GM21390 (cell line): ENCODE measurements around the gene OR6B2.
A peak's percentile ranks its signal among the peaks of the same experiment; 100 is the strongest.

Experiments
- ATAC-seq: cut with Tn5 transposase; IDR thresholded peaks from one replicate; pipeline ENCODE4 v1.9.1; 2021; ENCODE audit not compliant: unreplicated experiment

Gene OR6B2

GRCh38 chr2:240042740-240043139 lies 12.5 kb upstream of the OR6B2 start:
- no peak for ATAC-seq

GRCh38 chr2:240041363-240041762 lies 11.1 kb upstream of the OR6B2 start:
- no peak for ATAC-seq

GRCh38 chr2:240037358-240037757 lies 7.1 kb upstream of the OR6B2 start:
- ATAC-seq = no peak

- no peak for ATAC-seq
Measured at GRCh38 chr2:240033330-240033678, 3.1 kb upstream of the OR6B2 start.

GRCh38 chr2:240032406-240033329 lies 2.4 kb upstream of the OR6B2 start:
- no peak for ATAC-seq

- peak; percentile 21 for ATAC-seq
Measured at GRCh38 chr2:240024766-240025165, 5.5 kb downstream of the OR6B2 start.

GRCh38 chr2:240023792-240024191 lies 6.4 kb downstream of the OR6B2 start:
- ATAC-seq = no peak

- no peak for ATAC-seq
Measured at GRCh38 chr2:240021488-240022104, 8.6 kb downstream of the OR6B2 start.

GRCh38 chr2:240018071-240018750 lies 12.0 kb downstream of the OR6B2 start:
- ATAC-seq = no peak

- ATAC-seq = no peak
Measured at GRCh38 chr2:240014327-240014726, 15.9 kb downstream of the OR6B2 start.

- no peak for ATAC-seq
Measured at GRCh38 chr2:240013343-240013742, 16.9 kb downstream of the OR6B2 start.

GRCh38 chr2:240002983-240003382 lies 27.2 kb downstream of the OR6B2 start:
- ATAC-seq = no peak

GRCh38 chr2:240000671-240001070 lies 29.6 kb downstream of the OR6B2 start:
- no peak for ATAC-seq

- ATAC-seq = no peak
Measured at GRCh38 chr2:239997686-239998409, 32.4 kb downstream of the OR6B2 start.

GRCh38 chr2:239994086-239994485 lies 36.1 kb downstream of the OR6B2 start:
- no peak for ATAC-seq

GRCh38 chr2:239993291-239993690 lies 36.9 kb downstream of the OR6B2 start:
- ATAC-seq = no peak

- no peak for ATAC-seq
Measured at GRCh38 chr2:239991689-239992314, 38.4 kb downstream of the OR6B2 start.

GRCh38 chr2:239990966-239991365 lies 39.3 kb downstream of the OR6B2 start:
- ATAC-seq = no peak

GRCh38 chr2:239985356-239985755 lies 44.9 kb downstream of the OR6B2 start:
- no peak for ATAC-seq

GRCh38 chr2:239984421-239985194 lies 45.6 kb downstream of the OR6B2 start:
- no peak for ATAC-seq
